Body of pancreas (tissue), 4 donors: Measurements from ENCODE around the gene TRIM62. TPM values are rescaled to one million over a fixed set of nuclear protein-coding genes. Genes with fewer than 3 reads are reported as not detected.
A peak's percentile ranks its signal among the peaks of the same experiment; 100 is the strongest.

ENCODE experiments used
- ATAC-seq: fragments of 150-250 bp; one replicate; pipeline ENCODE4 v1.9.1; 2016
- DNase-seq, 4 donors: peaks; one replicate each; pipeline ENCODE4 v3.0.0-alpha.2; 2019
- H3K27ac ChIP-seq, 4 donors: fragments of 200-600 bp; sonication (generic); 1 replicate in 3 of 4; 2 replicates in 1 of 4; pipeline versions ENCODE4 v1.5.1 to v1.6.1; 2016 to 2019; ENCODE audit warnings: mild to moderate bottlenecking in 1 of 4, mixed read lengths in 1 of 4, moderate library complexity in 1 of 4
- H3K27me3 ChIP-seq, 2 donors: fragments of 200-600 bp; sonication (generic); one replicate each; pipeline ENCODE4 v1.6.0; 2016; ENCODE audit warnings: mild to moderate bottlenecking in 1 of 2
- H3K36me3 ChIP-seq, 2 donors: fragments of 200-600 bp; sonication (generic); replicated peaks in 1 of 2; 2 replicates each; pipeline ENCODE4 v1.5.1; 2016; ENCODE audit warnings: low read depth in 2 of 2; ENCODE audit not compliant: insufficient read depth in 1 of 2
- H3K4me1 ChIP-seq: fragments of 200-600 bp; sonication (generic); one replicate; pipeline ENCODE4 v1.6.0; 2016
- H3K4me3 ChIP-seq, 2 donors: fragments of 200-600 bp; sonication (generic); 1 replicate in 1 of 2; 2 replicates in 1 of 2; pipeline ENCODE4 v1.5.1; 2016 to 2019
- H3K9me3 ChIP-seq, 3 donors: fragments of 200-600 bp; sonication (generic); 1 replicate in 2 of 3; 2 replicates in 1 of 3; pipeline ENCODE4 v1.5.1; 2016
- POLR2A ChIP-seq, 3 donors: fragments of 450-650 bp; IDR thresholded peaks; one replicate each; pipeline ENCODE4 v1.6.1; 2016; ENCODE audit warnings: antibody characterized with exemption in 3 of 3, mild to moderate bottlenecking in 2 of 3
- WGBS, 2 donors: methylation state at CpG; one replicate each; pipeline ENCODE4 v1.1.5; 2017; 5-methylcytosine and 5-hydroxymethylcytosine counted together
- intact Hi-C: fragments of 100-400 bp; cut with DNase I; formaldehyde crosslinking; loops from one replicate; pipeline ENCODE4 v1.15.1; 2023
- total RNA-seq, 2 donors: library from RNA; depleted of rRNA; stranded (reverse); fragments of >200 nt; gene quantifications; one replicate each; pipeline ENCODE4 v1.1.0, GENCODE V29; 2016
- TF ChIP-seq, protein P1 (sequence below), 7 experiments: fragments of 450-650 bp in 4 of 7; fragments of 200-600 bp in 3 of 7; sonication (generic) in 3 of 7; IDR thresholded peaks; one replicate each; pipeline ENCODE4 v1.5.1; 2016 to 2019; ENCODE audit warnings: antibody characterized with exemption in 7 of 7

The TRIM62 gene
- total RNA-seq, 2 donors from 2014 or later = 4.7 to 7.3 TPM

DNA sequence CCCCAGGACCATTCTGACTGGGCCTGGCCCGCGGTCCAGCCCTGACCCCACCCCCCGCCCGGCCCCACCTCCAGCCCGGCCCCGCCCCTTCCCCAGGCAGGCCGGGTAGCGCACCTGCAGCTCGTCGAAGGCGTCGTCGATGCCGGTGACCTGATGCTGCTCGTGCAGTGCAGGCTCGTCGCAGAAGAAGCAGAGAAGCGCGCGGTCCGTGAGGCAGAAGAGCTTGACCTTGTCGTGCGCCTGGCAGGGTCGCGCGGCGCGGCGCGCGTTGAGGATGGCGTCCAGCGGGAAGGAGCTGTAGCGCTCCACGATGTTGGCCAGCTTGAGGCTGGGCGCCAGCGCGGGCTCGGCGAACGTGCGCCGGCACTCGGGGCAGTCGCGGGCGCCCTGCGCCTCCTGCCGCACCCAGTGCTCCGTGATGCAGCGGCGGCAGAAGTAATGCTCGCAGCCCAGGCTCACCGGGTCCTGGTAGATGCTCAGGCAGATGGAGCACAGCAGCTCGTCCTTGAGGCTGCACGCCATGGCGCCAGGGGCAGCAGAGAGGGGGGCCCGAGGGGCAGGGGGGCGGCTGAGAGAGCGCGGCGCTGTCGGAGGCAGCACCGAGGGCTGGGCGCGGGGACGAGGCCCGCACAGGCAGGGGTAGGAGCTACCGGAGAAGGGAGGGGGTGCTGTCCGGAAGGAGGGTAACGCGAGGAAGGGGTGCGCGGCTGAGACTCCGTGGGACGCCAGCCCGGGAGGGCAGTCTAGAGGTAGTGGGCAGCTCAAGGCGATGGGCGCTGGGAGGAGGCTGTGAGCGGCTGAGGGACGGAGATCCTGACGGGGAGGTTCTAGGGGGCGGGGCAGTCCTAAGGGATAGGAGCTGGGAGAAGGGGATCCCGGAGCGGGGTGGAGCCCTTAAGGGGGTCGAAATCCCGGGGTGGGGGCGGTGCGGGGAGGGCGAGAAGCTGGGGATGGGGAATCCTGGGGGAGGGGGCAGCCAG, 642 bp downstream of the TRIM62 start:
- intact Hi-C loops = no loop called here
- no peaks in the 10 kb centered on the region for H3K9me3 ChIP-seq
- ATAC-seq = peak; percentile 15
- H3K36me3 ChIP-seq = no peaks in the 10 kb centered on the region
- TF ChIP-seq, protein P1, sequence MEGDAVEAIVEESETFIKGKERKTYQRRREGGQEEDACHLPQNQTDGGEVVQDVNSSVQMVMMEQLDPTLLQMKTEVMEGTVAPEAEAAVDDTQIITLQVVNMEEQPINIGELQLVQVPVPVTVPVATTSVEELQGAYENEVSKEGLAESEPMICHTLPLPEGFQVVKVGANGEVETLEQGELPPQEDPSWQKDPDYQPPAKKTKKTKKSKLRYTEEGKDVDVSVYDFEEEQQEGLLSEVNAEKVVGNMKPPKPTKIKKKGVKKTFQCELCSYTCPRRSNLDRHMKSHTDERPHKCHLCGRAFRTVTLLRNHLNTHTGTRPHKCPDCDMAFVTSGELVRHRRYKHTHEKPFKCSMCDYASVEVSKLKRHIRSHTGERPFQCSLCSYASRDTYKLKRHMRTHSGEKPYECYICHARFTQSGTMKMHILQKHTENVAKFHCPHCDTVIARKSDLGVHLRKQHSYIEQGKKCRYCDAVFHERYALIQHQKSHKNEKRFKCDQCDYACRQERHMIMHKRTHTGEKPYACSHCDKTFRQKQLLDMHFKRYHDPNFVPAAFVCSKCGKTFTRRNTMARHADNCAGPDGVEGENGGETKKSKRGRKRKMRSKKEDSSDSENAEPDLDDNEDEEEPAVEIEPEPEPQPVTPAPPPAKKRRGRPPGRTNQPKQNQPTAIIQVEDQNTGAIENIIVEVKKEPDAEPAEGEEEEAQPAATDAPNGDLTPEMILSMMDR (IDR thresholded peaks at IDR 0.05) = no peak
- TF ChIP-seq POLR2A (IDR thresholded peaks at IDR 0.05) = peak in 1 of 3 donors; percentile 31
- H3K27ac ChIP-seq = peak overlapping the region; percentile 22 to 73 (median 36)
- peak; percentile 32 to 54 (median 44) for DNase-seq
- H3K27me3 ChIP-seq = no peaks in the 10 kb centered on the region
- H3K4me1 ChIP-seq = peaks cover 20% of the 10 kb centered on the region
- 1% methylated on average over 22 to 90 of the region's 90 CpGs for WGBS, 2 donors
- H3K4me3 ChIP-seq = peak overlapping the region; percentile 63 to 64

DNA sequence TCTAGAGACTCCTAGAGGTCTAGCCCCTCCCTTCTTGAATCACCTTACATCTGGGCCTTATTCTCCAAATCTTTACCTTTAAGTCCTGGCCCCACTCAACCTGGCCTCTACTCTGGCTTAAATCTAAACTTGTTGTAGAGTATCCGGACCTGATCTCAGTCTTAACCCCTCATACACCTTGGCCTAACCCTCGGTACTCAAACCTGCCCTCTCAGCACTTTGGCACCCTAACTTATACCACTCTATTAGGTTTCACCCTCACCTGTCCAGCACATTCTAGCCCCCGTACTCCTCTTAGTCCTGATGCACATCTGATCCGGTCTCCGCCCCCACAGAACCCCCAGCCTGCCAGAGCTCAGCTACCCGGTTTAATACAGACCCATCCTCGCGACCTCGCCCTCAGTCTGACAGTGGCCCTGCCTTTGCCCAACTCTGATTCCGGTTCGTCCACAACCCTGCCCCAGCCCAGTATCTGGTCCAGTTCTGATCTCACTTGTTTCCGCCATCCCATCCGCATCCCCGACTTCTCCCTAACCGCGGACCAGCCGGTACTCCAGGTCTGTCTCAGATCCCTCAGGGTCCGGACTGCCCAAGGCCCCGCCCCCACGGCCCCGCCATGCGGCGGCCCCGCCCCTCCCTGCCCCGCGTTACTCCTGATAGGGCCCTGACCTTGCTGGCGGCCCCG, 1.5 kb downstream of the TRIM62 start:
- DNase-seq (peak; percentile 87 to 95 (median 94)), ATAC-seq (peak; percentile 91)
- peaks cover 20% of the 10 kb centered on the region for H3K4me1 ChIP-seq
- H3K9me3 ChIP-seq = no peaks in the 10 kb centered on the region
- intact Hi-C loops = no loop called here
- no peak for TF ChIP-seq POLR2A (IDR thresholded peaks at IDR 0.05)
- TF ChIP-seq, protein P1 (IDR thresholded peaks at IDR 0.05) = no peak
- no peaks in the 10 kb centered on the region for H3K36me3 ChIP-seq
- no peak overlapping the region for H3K4me3 ChIP-seq
- WGBS, 2 donors = 21 to 46% methylated on average over 14 to 27 of the region's 28 CpGs
- H3K27ac ChIP-seq = no peak overlapping the region
- H3K27me3 ChIP-seq = no peaks in the 10 kb centered on the region

DNA sequence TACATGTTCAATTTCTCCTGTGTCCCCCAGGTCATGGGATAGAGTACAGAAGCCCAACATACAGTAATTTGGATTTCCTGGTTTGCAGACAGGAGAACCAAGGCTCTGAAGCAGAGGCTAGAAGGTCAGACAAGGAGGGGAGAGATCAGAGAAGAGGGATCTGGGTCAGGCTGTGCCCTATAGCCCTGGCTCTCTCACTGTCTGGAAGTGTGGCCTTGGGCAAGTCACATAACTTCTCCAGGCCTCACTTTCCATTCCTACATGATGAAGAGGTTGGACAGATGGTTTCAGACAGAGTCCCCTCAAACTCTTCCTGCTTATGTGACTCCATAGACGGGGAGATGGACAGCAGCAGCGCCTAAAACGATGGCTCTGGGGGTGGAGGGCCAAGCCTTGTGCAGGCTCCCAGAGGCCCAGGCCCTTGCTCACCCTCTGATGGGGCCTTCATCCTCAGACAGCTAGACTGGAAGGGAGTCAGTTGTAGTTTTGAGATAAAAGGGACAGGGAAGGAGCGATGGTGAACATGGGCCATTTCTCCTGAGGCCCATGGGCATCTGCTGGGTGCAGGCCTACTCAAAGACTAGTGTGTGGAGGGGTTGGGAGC, 2.9 kb downstream of the TRIM62 start:
- Histone ChIP-seq H3K27me3 (no peaks in the 10 kb centered on the region), H3K9me3 (no peaks in the 10 kb centered on the region), H3K27ac (no peak overlapping the region), H3K4me3 (no peak overlapping the region), H3K36me3 (no peaks in the 10 kb centered on the region), H3K4me1 (peaks cover 20% of the 10 kb centered on the region)
- ATAC-seq (no peak), DNase-seq (no peak)
- intact Hi-C loops = no loop called here
- WGBS, 2 donors = 87 to 90% methylated on average over 2 to 4 of the region's 4 CpGs
- no peak for TF ChIP-seq POLR2A (IDR thresholded peaks at IDR 0.05)
- TF ChIP-seq, protein P1 (IDR thresholded peaks at IDR 0.05) = no peak

DNA sequence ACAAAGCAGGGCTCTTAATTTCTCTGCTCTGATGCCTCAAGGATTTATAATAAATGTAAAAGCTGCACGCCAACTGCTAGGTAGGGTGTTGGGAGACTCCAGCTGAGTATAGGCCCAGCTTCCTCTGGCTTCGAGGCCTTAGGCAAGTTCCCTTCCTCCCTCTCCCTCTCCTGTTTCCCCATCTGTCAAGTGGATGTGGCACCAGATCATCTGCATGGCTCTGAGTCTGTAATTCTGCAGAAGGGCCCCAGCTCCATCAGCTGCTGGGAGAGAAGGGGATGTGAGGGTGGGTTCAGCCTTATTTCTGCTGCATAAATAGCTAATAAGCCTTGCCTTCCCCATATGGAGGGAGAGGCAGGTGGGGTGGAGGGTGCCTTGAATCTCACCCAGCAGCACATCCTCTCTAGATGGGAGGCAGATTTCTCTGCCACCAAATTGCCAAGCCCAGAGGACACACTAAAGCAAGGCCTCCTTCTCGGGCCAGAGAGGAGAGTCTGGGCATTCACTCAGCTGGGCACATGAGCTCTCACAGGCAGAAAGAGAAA, 3.8 kb downstream of the TRIM62 start:
- Histone ChIP-seq H3K27me3 (no peaks in the 10 kb centered on the region), H3K36me3 (no peaks in the 10 kb centered on the region), H3K9me3 (no peaks in the 10 kb centered on the region), H3K4me3 (no peak overlapping the region), H3K27ac (no peak overlapping the region), H3K4me1 (peaks cover 20% of the 10 kb centered on the region)
- 76 to 80% methylated on average over 3 of the region's 3 CpGs for WGBS, 2 donors
- ATAC-seq = no peak
- DNase-seq = no peak
- intact Hi-C loops = no loop called here
- TF ChIP-seq POLR2A (IDR thresholded peaks at IDR 0.05) = no peak
- TF ChIP-seq, protein P1 (IDR thresholded peaks at IDR 0.05) = no peak
